Lower leg skin (tissue), 4 donors: ENCODE data around the gene FARS2. TPM values are rescaled to one million over a fixed set of nuclear protein-coding genes. Genes with fewer than 3 reads are reported as not detected.
"Not testable (repeated sequence)": the region's sequence is repeated elsewhere in the genome, so short reads cannot be mapped to it uniquely, and the experiment has no call there.

Experiments used
- DNase-seq, 2 donors: peaks; one replicate each; pipeline ENCODE4 v3.0.0-alpha.2; 2019; ENCODE audit warnings: low spot score in 2 of 2
- H3K4me3 ChIP-seq: fragments of 200-600 bp; sonication (generic); 2 replicates; pipeline ENCODE4 v1.5.1; 2017; ENCODE audit warnings: mild to moderate bottlenecking, low read depth; ENCODE audit not compliant: poor library complexity, severe bottlenecking
- POLR2A ChIP-seq, 2 donors: fragments of 450-650 bp; IDR thresholded peaks; one replicate each; pipeline ENCODE4 v1.6.1; 2016 to 2017; ENCODE audit warnings: antibody characterized with exemption in 2 of 2, mild to moderate bottlenecking in 1 of 2, moderate library complexity in 1 of 2
- WGBS, 2 donors: methylation state at CpG; one replicate each; pipeline ENCODE4 v1.1.5; 2018; 5-methylcytosine and 5-hydroxymethylcytosine counted together
- intact Hi-C: fragments of 100-400 bp; cut with DNase I; formaldehyde crosslinking; loops from one replicate; pipeline ENCODE4 v1.15.0; 2023; ENCODE audit warnings: low total_unique reads
- total RNA-seq, 4 donors: library from RNA; depleted of rRNA; stranded (reverse); fragments of >200 nt; gene quantifications; one replicate each; pipeline ENCODE4 v1.1.0, GENCODE V29; 2016
- TF ChIP-seq, protein P1 (sequence below), 3 donors: fragments of 450-650 bp; IDR thresholded peaks; one replicate each; pipeline ENCODE4 v1.5.1; 2016; ENCODE audit warnings: antibody characterized with exemption in 3 of 3, mild to moderate bottlenecking in 3 of 3, moderate library complexity in 2 of 3

FARS2 gene
- total RNA-seq, 4 donors from 2014 or later, result 7.0 to 14.7 (median 11.1) TPM

DNA sequence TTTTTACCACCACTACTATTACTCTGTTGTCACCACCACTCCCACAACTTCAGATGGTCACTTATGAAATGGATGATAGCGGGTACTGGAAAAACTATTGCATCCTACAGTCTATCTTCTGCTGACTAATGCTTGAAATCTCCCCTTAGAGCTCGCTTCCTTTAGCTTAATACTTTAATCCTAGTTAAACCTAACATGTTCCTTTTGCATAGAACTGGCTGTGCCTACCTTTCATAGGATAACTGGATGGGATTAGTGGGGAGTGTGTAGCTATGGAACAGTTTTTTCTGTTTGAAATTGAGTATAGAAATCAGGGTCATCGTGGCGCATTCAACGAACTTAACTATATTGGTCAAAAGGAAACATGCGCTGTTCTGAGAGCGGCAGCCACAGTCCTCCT is 294.7 kb downstream of the FARS2 start:
- DNase-seq, result no peak
- no peak for TF ChIP-seq POLR2A (IDR thresholded peaks at IDR 0.05)
- TF ChIP-seq, protein P1, sequence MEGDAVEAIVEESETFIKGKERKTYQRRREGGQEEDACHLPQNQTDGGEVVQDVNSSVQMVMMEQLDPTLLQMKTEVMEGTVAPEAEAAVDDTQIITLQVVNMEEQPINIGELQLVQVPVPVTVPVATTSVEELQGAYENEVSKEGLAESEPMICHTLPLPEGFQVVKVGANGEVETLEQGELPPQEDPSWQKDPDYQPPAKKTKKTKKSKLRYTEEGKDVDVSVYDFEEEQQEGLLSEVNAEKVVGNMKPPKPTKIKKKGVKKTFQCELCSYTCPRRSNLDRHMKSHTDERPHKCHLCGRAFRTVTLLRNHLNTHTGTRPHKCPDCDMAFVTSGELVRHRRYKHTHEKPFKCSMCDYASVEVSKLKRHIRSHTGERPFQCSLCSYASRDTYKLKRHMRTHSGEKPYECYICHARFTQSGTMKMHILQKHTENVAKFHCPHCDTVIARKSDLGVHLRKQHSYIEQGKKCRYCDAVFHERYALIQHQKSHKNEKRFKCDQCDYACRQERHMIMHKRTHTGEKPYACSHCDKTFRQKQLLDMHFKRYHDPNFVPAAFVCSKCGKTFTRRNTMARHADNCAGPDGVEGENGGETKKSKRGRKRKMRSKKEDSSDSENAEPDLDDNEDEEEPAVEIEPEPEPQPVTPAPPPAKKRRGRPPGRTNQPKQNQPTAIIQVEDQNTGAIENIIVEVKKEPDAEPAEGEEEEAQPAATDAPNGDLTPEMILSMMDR (IDR thresholded peaks at IDR 0.05), result no peak
- WGBS, 2 donors, result 96 to 98% methylated on average over 7 of the region's 7 CpGs
- no peak overlapping the region for H3K4me3 ChIP-seq
- intact Hi-C loops, result no loop called here

DNA sequence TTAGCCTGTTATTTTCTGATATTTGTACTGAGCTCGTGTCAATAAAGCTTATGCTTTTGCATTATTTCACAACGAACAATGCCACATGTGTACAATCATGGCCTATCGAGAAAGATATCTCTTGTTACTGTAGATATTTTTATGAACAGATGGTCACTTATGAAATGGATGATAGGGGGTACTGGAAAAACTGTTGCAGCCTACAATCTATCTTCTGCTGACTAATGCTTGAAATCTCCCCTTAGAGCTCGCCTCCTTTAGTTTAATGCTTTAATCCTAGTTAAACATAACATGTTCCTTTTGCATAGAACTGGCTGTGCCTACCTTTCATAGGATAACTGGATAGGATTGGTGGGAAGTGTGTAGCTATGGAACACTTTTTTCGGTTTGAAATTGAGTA is 296.2 kb downstream of the FARS2 start:
- 93 to 94% methylated on average over 5 of the region's 5 CpGs for WGBS, 2 donors
- intact Hi-C loops, result no loop called here
- no peak overlapping the region for H3K4me3 ChIP-seq
- DNase-seq, result no peak
- TF ChIP-seq POLR2A (IDR thresholded peaks at IDR 0.05), result no peak
- TF ChIP-seq, protein P1 (IDR thresholded peaks at IDR 0.05), result no peak

DNA sequence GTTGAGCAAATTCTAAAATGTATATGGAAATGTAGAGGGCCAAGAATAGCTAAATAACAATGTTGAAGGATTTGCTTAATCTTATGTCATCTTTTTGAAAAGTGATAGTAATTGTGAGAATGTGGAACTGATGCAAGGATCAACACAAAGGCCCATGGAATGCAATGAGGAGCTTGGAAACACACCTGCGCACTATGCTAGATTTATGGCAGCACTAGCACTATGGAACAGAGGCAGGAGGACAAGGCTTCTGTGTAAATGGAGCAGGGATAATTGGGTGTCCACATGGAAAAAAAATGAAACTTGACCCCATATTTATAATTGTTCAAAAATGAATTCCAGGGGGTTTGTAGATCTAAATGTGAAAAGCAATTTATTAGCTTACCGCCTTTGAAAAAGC is 298.3 kb downstream of the FARS2 start:
- no peak for DNase-seq
- TF ChIP-seq POLR2A (IDR thresholded peaks at IDR 0.05), result no peak
- TF ChIP-seq, protein P1 (IDR thresholded peaks at IDR 0.05), result no peak
- WGBS, 2 donors, result 97 to 100% methylated on average over 2 of the region's 2 CpGs
- intact Hi-C loops, result no loop called here
- no peak overlapping the region for H3K4me3 ChIP-seq

DNA sequence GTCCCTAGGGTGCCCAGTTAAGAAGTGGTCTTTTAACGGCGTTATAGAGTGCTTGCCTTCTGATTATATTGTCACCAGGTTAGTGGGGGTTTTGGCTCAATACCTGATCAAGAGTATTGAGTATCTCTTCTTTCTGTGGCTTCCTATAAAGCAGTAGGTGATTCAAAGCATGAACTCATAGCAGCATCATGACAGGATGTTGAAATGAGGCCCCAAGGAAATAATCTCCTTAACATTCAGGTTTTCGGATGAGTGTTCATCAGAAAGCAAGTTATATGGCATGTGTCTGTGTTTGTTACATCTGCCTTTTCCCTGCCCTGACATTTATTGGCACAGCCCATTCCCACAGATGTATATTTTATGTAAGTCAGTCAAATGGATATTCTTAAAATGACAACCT is 301.0 kb downstream of the FARS2 start:
- WGBS, 2 donors, result 64 to 66% methylated on average over 3 of the region's 3 CpGs
- DNase-seq, result no peak
- TF ChIP-seq, protein P1 (IDR thresholded peaks at IDR 0.05), result no peak
- no peak for TF ChIP-seq POLR2A (IDR thresholded peaks at IDR 0.05)
- intact Hi-C loops, result no loop called here
- H3K4me3 ChIP-seq, result no peak overlapping the region

DNA sequence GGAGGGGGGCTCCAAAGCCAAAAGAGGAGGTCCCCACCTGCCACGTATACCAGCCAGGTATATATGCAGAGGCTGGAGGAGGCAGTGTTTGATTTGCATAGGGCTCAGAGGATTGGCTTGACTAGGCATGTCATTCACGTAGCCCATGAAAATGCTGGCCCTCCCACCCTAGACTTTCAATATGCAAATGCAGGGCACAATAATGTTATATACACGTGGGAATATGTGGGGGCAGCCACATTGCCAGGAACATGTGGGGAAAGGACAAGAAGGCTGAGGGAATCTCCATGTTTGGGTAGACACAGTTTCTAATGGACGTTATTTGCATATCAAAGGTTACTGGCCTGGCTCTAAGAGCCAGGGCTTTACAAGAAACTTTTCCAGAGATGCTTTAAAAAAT is 301.8 kb downstream of the FARS2 start:
- TF ChIP-seq, protein P1 (IDR thresholded peaks at IDR 0.05), result no peak
- TF ChIP-seq POLR2A (IDR thresholded peaks at IDR 0.05), result no peak
- H3K4me3 ChIP-seq, result no peak overlapping the region
- intact Hi-C loops, result no loop called here
- 79 to 89% methylated on average over 4 of the region's 4 CpGs for WGBS, 2 donors
- DNase-seq, result no peak

DNA sequence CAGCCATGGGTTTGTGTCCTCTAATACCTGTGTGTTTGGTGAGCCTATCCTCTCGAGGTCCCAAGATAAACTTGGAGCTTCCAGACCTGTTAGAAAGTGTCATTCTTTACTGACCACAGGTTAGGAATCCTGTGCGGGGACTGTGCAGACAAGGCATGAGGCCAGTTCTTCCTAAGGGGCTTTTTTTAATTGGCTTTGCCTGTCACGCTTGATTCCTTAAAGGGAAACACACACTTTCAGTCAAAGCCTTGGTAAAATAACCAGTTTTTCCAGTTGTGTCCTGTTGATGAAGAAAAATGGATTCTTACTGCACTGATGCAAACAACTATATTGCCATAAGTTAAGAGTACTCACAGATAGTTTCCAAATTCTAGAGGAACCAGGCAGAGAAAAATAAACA is 303.4 kb downstream of the FARS2 start:
- intact Hi-C loops, result not testable (repeated sequence)
- WGBS, 2 donors, result 47% methylated on average over 3 of the region's 3 CpGs

More for the DNA sequence above, 303.4 kb downstream of the FARS2 start:
- not testable (repeated sequence) for DNase-seq, H3K4me3 ChIP-seq
